Measurements from ENCODE around the gene AHI1. TPM values are rescaled to one million over a fixed set of nuclear protein-coding genes. Genes with fewer than 3 reads are reported as not detected.
"Not testable (repeated sequence)": the region's sequence is repeated elsewhere in the genome, so short reads cannot be mapped to it uniquely, and the experiment has no call there.

The AHI1 gene
- total and polyA plus RNA-seq, 2 donors from 2014 or later, result 9.1 to 28.5 TPM

GRCh38 chr6:135490381-135490780, 7.2 kb downstream of the AHI1 start:
- FAIRE-seq (no peak), DNase-seq (no peak)
- no peaks in the 10 kb centered on the region for H3K27me3 ChIP-seq (ENCODE audit: control insufficient read depth, insufficient read depth, low read length)
- no peak overlapping the region for H3K27ac ChIP-seq (ENCODE audit: low read depth in 2 of 2, low read length in 2 of 2)
- peaks cover 3 to 11% (median 7%) of the 10 kb centered on the region in 3 donors for H3K36me3 ChIP-seq (ENCODE audit: control insufficient read depth in 2 of 3, insufficient read depth in 3 of 3, low read length in 3 of 3)
- TF ChIP-seq CTCF (IDR thresholded peaks at IDR 0.05; ENCODE audit: borderline replicate concordance, extremely low read depth, insufficient read depth), result no peak
- H3K9ac ChIP-seq (ENCODE audit: low read length in 3 of 3), result no peak overlapping the region
- intact Hi-C loops (cut with DNase I), result no loop called here
- H3K4me3 ChIP-seq (ENCODE audit: low read length in 3 of 3), result no peak overlapping the region
- H3K9me3 ChIP-seq (ENCODE audit: control insufficient read depth in 2 of 3, insufficient read depth in 1 of 3, low read length in 3 of 3), result no peaks in the 10 kb centered on the region
- H3K4me1 ChIP-seq (ENCODE audit: control insufficient read depth in 2 of 3, insufficient read depth in 2 of 3, low read depth in 1 of 3, low read length in 3 of 3), result no peaks in the 10 kb centered on the region

GRCh38 chr6:135488023-135488422, 9.5 kb downstream of the AHI1 start:
- Histone ChIP-seq H3K27me3 (ENCODE audit: control insufficient read depth, insufficient read depth, low read length) (no peaks in the 10 kb centered on the region), H3K9me3 (ENCODE audit: control insufficient read depth in 2 of 3, insufficient read depth in 1 of 3, low read length in 3 of 3) (peaks cover 0 to 6% (median 4%) of the 10 kb centered on the region in 3 donors), H3K27ac (ENCODE audit: low read depth in 2 of 2, low read length in 2 of 2) (no peak overlapping the region), H3K36me3 (ENCODE audit: control insufficient read depth in 2 of 3, insufficient read depth in 3 of 3, low read length in 3 of 3) (peaks cover 3 to 7% (median 6%) of the 10 kb centered on the region in 3 donors), H3K9ac (ENCODE audit: low read length in 3 of 3) (no peak overlapping the region), H3K4me1 (ENCODE audit: control insufficient read depth in 2 of 3, insufficient read depth in 2 of 3, low read depth in 1 of 3, low read length in 3 of 3) (no peaks in the 10 kb centered on the region), H3K4me3 (ENCODE audit: low read length in 3 of 3) (no peak overlapping the region)
- intact Hi-C loops (cut with DNase I), result no loop called here
- DNase-seq, result no peak
- no peak for FAIRE-seq
- TF ChIP-seq CTCF (IDR thresholded peaks at IDR 0.05; ENCODE audit: borderline replicate concordance, extremely low read depth, insufficient read depth), result no peak

- H3K27me3 ChIP-seq (ENCODE audit: control insufficient read depth, insufficient read depth, low read length); H3K4me1 ChIP-seq (ENCODE audit: control insufficient read depth in 2 of 3, insufficient read depth in 2 of 3, low read depth in 1 of 3, low read length in 3 of 3); H3K9ac ChIP-seq (ENCODE audit: low read length in 3 of 3); FAIRE-seq; intact Hi-C loops (cut with DNase I); H3K4me3 ChIP-seq (ENCODE audit: low read length in 3 of 3); H3K27ac ChIP-seq (ENCODE audit: low read depth in 2 of 2, low read length in 2 of 2); DNase-seq: not testable (repeated sequence)
- Histone ChIP-seq H3K36me3 (ENCODE audit: control insufficient read depth in 2 of 3, insufficient read depth in 3 of 3, low read length in 3 of 3) (peaks cover 0 to 12% (median 0%) of the 10 kb centered on the region in 3 donors), H3K9me3 (ENCODE audit: control insufficient read depth in 2 of 3, insufficient read depth in 1 of 3, low read length in 3 of 3) (peaks cover 0 to 27% (median 4%) of the 10 kb centered on the region in 3 donors)
Observed at GRCh38 chr6:135483903-135484302, 13.6 kb downstream of the AHI1 start.

- TF ChIP-seq CTCF (IDR thresholded peaks at IDR 0.05; ENCODE audit: borderline replicate concordance, extremely low read depth, insufficient read depth), result no peak
- H3K4me1 ChIP-seq (ENCODE audit: control insufficient read depth in 2 of 3, insufficient read depth in 2 of 3, low read depth in 1 of 3, low read length in 3 of 3), result no peaks in the 10 kb centered on the region
- H3K27me3 ChIP-seq (ENCODE audit: control insufficient read depth, insufficient read depth, low read length), result no peaks in the 10 kb centered on the region
- no peak overlapping the region for H3K27ac ChIP-seq (ENCODE audit: low read depth in 2 of 2, low read length in 2 of 2)
- H3K9ac ChIP-seq (ENCODE audit: low read length in 3 of 3), result no peak overlapping the region
- FAIRE-seq, result no peak
- peaks cover 0 to 12% (median 0%) of the 10 kb centered on the region in 3 donors for H3K36me3 ChIP-seq (ENCODE audit: control insufficient read depth in 2 of 3, insufficient read depth in 3 of 3, low read length in 3 of 3)
- H3K9me3 ChIP-seq (ENCODE audit: control insufficient read depth in 2 of 3, insufficient read depth in 1 of 3, low read length in 3 of 3), result peaks cover 0 to 27% (median 4%) of the 10 kb centered on the region in 3 donors
- peak in 1 of 5 donors; percentile 12 for DNase-seq
- no peak overlapping the region for H3K4me3 ChIP-seq (ENCODE audit: low read length in 3 of 3)
- intact Hi-C loops (cut with DNase I), result no loop called here
Observed at GRCh38 chr6:135481783-135482369, 15.7 kb downstream of the AHI1 start.
